Erythroblast (primary cell): Measurements from ENCODE around the gene DKKL1.

Source experiments
- GATA1 ChIP-seq: IDR thresholded peaks from 2 replicates; pipeline ENCODE4 v1.6.1; 2011; ENCODE audit warnings: low read depth, mild to moderate bottlenecking, control low read depth, low read length, moderate library complexity
- POLR2A ChIP-seq: IDR thresholded peaks from 2 replicates; pipeline ENCODE4 v1.6.1; 2011; ENCODE audit warnings: mild to moderate bottlenecking, low read length

DNA sequence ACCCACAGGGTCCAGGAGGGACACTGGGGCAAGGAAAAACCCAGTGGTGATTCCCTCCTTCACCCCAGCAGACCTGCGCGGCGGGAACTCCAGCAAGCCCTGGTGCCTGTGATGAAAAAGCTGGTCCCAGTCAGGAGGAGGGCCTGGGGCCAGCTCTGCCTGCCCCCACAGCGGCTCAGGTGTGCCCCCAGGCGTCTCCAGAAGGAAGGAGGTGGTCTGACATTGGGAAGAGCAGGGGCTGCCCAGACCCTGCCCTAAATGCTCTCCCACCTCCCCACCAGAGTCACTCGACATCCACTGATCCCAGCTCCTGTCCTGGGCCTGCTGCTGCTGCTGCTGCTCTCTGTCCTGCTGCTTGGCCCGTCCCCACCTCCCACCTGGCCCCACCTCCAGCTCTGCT lies 53.4 kb downstream of the DKKL1 start:
- TF ChIP-seq POLR2A = no peak
- no peak for TF ChIP-seq GATA1
